ENCODE results near the gene GMEB2.
"Not testable (repeated sequence)": the region's sequence is repeated elsewhere in the genome, so short reads cannot be mapped to it uniquely, and the experiment has no call there.

GMEB2 gene

DNA sequence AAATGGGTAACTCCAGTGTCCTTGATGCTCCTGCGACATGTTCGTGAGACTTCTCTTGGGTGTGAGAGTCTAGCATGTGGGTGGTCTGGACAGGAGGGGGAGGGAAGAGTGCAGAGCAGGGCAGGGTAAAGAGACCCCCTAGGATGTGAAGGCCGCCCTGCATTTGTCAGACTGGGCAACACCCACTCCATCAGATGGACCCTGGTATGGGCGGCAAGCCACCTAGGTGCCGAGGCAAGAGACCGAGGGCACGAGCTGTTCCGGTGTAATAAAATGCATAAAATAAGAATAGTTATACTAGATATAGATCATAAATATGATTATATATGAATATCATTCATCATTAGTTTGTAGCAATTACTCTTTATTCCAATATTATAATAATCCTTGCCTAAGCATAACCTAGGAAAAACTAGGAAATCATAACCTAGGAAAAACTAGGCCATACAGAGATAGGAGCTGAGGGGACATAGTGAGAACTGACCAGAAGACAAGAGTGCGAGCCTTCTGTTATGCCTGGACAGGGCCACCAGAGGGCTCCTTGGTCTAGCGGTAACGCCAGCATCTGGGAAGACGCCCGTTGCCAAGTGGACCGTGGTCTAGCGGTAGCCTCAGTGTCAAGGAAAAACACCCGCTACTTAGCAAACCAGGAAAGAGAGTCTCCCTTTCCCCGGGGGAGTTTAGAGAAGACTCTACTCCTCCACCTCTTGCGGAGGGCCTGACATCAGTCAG is 12.9 kb downstream of the GMEB2 start:
- not testable (repeated sequence) for DNase-seq (ENCODE audit: low spot score)

DNA sequence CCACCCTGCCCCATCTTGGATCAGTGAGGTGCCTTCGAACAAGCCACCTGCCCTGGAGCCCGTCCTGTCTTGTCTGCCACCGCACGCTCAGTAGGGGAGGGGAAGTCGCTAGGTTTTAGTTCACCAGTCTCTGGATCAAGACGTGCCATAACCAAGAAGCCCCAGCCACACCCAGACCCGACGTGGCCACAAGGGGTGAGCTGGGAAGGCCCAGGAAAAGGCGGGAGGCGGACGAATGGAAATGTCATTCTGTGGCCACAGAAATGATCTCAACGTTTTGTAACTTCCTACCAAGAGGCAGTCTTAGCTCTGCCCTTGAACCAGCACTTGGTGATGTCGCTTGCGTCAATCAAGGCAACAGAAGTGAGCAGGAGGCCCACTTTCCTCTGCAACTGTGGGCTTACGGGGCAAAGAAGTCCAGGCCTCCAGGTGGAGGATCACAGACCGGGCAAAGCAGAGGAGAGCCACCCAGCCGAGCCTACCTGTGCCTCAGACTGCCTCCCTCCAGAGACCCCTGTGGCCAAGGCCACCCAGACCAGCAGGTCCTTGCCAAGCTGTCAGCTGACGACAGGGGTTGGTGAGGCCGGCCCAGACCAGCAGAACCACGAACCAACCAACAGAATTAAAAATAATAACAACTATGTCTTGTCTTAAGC is 14.5 kb downstream of the GMEB2 start:
- DNase-seq (ENCODE audit: low spot score), result no peak

DNA sequence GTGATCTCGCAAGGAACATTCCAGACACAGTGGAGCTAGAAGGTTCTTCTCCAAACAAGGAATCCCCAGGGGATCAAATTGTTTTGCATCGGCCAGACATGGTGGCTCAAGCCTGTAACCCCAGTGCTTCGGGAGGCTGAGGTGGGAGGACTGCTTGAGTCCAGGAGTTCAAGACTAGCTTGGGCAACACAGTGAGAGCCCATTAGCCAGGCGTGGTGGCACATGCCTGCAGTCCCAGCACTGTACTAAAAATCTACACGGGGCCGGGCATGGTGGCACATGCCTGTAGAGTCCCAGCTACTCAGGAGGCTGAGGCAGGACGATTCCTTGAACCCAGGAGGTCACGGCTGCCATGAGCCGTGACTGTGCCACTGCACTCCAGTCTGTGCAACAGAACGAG is 15.3 kb downstream of the GMEB2 start:
- DNase-seq (ENCODE audit: low spot score), result no peak

DNA sequence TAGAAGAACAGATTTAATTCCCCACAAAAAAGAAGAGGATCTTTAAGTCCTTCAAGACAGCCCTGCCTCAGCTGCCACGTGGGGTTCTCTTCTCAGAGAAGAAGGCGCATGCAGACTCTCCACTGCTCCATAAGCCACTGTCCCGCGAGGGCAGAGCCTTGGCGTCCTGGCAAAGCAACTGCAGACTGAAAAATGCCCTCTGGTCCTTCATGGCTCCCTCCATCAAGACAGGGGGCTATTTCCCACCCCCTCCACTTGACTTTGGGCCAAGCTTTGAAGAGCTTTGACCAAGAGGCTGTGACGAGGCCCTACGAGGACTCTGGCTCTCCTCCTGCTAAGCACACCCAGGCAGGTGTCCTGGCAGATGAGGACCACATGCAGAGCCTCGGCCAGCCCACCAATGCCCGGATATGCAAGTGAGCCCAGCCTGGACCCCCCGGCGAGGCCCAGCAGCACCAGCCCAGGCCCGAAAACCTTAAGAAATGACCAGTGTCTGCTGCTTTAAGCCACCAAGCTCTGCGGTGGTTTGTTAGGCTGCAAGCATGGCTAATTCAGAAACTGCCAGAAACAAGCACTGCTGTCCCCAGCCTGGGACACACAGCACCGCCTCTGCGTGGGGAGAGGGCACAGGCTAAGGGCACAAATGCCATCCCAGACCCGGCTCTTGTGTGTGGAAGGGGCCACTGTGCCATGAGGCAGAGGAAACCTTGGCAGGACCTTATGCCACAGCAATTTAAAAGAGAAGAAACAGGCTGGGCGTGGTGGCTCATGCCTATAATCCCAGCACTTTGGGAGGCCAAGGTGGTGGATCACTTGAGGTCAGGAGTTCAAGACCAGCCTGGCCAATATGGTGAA is 16.1 kb downstream of the GMEB2 start:
- DNase-seq (ENCODE audit: low spot score), result no peak

DNA sequence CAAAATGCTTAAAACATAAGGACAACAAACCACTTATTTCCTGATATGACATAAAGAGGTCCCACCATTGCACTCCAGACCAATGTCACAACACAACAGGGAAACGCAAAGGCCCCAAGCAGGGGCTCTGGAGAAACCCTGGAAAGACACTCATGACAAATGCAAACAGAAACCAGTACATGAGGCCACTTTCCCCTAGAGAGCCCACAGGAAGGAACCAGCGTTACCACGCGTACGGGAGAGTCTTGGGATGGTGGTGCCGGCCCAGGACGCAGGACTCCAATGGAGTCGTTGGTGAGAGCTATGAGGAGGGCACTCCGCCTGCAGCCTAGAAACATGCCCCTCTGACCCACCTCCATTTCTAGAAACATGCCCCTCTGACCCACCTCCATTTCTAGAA is 20.2 kb downstream of the GMEB2 start:
- DNase-seq (ENCODE audit: low spot score), result no peak

DNA sequence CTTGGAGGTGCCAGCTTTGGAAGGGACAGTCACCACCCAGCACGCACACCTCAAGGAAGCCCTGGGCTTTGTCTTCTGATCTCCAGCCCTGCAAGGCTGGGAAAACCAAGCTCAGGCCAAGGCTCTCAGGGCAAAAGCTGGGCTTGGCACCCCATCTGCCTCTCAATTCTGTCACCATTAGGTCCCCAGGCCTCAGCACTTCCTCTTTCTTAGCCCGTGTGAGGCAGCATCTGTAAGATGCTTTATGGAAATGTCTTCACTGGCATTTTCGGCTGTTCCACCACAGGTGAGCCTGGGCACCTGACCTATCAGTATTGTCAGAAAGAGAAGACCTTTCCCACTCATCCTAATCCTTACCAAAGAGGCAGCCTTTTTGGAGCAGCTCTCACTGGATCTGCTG is 24.6 kb downstream of the GMEB2 start:
- no peak for DNase-seq (ENCODE audit: low spot score)

DNA sequence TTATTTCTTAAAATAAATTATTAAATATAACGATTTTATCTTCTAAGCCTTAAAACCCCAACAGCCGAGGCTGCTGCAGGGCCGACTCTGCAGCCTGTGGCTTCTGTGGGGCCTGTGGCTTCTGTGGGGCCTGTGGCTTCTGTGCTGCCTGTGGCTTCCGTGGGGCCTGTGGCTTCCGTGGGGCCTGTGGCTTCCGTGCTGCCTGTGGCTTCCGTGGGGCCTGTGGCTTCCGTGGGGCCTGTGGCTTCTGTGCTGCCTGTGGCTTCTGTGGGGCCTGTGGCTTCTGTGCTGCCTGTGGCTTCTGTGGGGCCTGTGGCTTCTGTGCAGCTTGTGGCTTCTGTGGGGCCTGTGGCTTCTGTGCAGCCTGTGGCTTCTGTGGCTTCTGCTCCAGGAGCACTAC is 25.2 kb downstream of the GMEB2 start:
- DNase-seq (ENCODE audit: low spot score), result not testable (repeated sequence)

DNA sequence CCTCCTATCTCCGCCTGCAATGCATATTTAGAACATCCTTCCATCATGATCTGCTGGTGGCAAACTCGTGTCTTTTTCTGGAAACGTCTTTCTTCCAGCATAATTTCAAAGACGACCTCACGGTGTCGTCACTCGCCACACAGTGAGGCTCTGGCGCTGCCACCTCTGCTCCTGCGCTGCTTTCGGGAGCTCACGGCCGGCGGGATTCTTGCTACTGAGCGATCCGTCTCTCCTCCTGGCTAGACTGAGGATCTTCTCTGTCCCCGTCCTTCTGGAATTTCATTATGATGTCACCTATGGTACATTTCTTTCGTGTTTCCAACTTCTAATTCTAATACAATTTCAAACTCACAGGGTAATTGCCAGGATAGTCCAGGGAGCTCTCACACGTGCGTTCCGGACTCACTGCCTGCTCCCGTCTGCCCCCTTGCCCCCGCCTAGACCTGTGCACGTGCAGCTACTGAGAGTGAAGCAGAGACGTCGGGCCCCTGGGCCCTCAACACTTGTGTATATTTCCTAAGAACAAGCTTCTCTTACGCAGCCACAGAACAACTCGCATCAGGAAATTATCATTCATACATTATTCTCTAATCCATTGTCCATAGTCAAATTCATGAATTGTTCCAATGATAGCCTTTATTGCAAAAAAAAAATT is 27.4 kb downstream of the GMEB2 start:
- no peak for DNase-seq (ENCODE audit: low spot score)

DNA sequence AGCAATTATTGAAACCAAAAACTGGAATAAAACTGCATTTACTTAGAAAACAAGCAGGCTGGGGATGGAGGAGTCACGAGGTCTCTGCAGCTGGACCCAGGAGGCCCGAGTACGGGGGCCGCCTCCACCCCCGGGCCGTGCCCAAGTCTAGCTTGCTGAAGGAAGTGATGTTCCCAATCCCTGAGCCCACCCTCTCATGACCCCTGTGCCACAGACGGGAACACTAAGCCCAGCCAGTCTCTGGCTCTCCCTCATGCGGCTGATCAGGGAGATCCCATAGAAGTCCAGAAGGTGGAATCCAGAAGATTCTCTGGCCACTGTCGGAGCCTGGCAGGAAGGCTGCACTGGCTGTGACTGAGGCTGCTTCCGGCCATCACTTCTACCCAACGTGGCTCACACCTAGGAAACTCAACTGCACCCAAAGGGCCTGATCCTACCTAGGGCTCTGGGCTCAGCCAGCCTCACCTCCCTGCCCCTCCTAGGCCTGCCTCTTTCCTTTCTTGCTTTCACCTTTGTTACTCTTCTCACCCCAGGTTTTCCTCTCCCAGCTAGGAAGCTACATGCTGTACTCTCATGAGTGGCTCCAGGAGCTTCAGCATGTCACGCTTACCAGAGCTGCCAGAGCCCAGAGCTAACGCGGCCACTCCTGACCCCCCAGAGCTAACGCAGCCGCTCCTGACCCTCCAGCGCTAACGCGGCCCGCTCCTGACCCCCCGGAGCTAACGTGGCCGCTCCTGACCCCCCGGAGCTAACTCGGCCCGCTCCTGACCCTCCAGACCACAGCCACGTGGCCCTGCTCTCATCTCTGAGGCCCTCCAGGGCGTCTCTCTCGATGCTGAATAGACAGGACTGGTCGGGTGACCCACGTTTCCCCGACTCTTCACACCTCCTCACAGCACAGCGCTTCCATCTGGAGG is 28.2 kb downstream of the GMEB2 start:
- no peak for DNase-seq (ENCODE audit: low spot score)

DNA sequence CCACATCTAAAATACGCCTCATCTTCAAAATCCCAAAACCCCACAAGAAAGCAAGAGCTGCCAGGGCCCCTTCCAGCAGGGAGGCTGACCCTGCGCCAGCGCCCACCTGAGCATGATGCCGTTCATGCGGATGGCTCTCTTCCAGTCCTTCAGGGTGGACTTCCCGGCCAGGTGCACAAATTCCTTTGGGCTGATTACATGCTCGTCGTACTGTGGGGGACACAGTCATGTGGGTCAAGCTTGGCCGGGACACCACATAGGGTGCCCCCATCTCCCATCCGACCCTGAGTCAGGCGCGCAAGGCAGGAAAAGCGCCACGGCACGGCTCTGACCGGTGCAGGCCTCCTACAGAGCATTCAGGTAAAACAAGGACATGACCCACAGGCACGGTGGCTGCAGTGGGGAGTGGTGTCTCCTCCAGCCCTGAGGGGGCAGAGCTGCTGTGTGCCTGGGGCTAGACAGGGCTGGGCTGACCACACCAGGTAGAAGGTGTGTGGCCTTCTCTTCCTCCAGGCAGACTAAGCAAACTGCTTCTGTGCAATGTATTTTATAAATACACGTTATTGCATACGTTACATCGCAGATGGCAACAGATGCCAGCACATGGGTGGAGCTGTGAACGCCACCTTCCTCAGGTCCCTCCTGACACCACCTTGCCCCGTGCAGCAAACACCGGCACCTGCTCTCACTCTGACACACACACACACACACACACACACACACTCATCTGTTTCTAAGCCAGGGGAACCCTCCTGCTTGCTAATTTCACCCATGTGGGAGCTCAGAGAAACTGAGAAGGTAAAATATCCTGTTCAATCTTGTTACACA is 29.0 kb downstream of the GMEB2 start:
- DNase-seq (ENCODE audit: low spot score), result no peak

DNA sequence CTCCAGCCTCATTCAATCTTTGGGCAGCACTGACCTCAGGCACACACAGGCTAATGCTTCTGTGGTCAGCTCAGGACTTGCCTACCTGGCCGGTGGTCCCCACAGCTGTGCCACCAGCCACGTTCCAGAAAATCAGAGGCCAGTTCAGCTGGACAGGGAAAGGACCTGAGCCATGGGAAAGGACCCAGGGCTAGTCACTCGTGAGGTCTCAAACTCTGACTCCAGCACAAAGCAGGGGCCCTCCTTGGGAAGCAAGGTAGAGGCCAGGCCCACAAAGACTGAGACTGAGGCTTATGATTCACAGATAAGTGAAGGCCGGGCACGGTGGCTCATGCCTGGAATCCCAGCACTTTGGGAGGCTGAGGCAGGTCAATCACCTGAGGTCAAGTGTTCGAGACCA is 30.5 kb downstream of the GMEB2 start:
- DNase-seq (ENCODE audit: low spot score), result no peak

DNA sequence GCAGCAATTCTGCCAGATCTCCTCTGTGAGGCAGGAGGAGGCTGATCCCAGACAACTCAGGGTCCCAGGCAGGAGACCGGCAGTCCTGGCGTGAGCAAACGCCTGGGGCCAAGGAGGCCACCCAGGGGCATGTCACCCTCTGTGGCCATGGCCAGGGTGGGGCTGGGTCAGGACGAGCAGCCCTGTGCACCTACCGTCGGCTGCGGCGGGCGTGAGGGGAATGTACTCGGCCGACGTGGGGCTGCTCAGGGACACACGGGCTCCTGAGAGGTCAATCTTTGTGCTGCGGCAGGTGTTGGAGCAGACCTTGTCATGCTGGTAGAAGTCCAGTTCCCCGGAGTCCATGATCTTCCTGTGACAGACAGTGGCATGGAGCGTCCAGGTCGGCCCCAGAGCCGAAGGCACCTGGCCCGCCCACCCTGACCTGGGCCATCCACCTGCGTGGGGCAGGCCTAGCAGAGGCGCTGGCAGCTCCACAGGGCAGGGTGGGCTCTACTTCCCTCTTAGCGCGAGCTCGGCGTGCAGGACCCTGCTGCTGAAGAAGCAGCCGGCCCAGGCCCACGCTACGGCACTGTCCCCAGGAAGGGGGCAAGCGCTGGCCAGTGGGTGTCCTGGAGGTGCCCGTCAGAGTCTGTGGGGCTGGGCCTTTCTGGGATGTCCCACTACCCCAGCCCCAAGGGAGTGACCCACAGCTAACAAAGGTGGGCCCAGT is 31.3 kb downstream of the GMEB2 start:
- no peak for DNase-seq (ENCODE audit: low spot score)

DNA sequence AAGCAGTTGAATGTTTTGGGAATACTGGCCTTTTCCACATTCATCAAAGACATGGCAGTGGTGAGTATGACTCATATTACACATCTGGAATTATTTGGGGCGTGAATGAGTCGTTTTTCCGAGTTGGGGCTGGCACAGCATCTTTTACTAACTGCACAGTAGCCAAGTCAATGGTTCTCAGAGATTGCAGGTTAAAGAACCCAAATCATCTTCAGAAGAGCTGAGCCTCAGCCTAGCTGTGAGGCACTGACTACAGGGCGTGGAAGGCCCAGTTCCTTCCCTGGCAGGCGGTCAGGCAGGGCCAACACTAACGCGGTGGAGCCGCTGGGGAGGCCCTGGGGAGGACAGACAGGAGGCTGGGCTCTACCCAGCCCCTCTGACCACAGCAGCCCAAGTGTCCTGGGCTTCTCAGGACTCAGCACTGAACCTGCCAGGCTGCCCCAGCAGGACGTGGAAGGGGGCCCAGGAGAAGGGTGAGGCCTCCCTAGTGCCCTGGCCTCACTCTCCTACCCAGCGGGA is 32.8 kb downstream of the GMEB2 start:
- no peak for DNase-seq (ENCODE audit: low spot score)

DNA sequence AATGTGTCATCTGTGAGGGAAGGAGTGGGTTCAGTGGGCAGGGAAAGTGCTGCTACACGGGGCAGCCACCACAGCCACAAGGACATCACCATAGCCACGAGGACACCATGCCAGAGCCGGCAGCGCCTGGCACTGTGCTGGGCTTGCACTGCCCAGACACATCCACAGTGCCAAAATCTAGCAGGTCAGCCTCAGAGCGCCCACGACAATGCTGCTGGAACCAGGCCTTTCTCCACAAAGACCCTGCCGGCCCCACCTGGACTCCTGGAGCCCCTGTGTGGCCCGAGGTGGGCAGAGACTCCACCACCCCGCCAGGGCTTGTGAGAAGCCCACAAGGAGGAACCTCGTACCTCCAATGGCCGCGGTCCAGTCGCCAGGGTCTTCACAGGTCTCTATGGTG is 34.2 kb downstream of the GMEB2 start:
- no peak for DNase-seq (ENCODE audit: low spot score)

DNA sequence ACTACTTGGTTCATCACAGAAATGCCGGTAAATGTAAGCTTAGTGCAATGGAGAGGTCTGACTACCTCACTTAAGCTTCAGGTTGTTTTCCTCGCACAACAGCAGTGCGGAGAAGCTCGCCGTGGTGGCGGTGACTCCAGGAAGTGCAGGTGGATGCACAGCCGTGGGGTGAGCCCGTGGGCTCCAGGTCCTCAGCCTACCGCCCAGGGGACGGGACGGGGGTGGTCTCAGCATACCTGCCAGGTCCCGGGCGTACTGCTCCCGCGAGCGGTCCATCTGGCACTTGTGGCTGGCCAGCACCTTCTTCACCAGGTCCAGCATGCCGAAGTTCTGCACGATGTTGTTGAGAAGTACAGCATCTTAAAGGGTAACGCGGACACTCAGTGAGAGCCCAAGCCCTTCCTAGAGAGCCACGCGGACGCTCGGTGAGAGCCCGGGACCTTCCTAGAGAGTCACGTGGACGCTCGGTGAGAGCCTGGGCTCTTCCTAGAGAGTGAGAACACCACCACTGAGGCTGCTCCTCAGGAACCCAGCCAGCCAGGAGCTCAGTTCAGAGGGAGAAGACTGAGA is 35.0 kb downstream of the GMEB2 start:
- DNase-seq (ENCODE audit: low spot score), result no peak

DNA sequence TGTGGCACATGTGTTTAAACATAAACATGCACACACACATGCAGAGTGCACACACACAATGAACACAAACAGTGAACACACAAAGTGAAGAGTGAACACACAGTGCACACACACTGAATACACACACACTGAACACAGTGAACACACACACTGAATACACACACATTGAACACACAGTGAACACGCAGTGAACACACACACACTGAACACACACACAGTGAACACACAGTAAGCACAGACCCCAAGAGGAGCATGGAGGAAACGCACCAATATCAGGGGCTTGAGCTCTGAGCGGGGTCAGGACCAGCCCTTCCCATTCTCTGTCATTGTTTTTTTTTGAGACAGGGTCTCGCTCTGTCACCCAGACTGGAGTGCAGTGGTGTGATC is 35.8 kb downstream of the GMEB2 start:
- no peak for DNase-seq (ENCODE audit: low spot score)

DNA sequence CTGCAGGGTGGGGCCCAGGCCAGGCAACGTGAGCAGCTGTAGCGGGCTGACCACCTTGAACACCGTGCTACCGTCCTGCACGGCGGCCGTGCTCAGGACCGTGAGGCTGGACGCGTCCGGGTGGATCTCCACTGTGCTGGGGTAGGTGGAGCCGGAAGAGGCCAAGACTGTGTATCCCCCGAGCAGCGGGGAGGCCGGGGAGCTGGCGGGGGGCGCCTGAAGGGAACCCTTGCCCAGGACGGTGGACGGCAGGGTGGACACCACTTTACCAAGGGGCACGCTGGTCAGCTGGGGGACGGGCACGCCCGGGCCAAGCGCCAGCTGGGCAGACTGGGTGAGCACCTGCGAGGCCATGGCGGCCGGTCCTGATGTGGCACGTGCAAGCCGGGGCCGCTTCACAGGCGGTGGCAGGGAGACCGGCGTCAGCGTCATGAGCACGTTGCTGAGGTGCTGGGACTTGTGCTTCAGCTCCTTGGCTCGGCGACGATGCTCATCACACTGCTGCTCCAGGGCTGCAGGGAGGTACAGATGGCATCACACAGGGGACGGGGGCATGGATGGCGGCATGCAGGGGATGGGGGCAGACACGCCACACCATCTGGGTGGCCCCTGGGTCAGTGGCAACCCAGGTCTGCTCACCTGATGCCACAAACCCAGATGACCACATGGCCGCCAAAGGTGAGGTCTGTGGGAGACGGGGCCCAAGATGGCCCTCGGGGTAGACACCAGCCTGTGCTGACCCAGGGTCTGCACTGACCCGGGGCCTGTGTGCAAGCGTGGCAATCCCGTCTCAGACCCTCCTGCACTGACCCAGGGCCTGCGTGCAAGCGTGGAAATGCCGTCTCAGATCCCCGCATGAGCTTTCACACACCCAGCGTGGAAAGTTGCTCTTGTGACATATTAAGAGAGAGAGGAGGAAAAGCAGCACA is 36.4 kb downstream of the GMEB2 start:
- no peak for DNase-seq (ENCODE audit: low spot score)

All from cerebellar cortex (tissue), 1 donor.